Hepatocyte (in vitro differentiated cells): ENCODE measurements around the gene ARL15.

Experiments used
- EZH2 ChIP-seq: fragments of 200-600 bp; sonication (generic); IDR thresholded peaks from 2 replicates; pipeline ENCODE4 v1.6.1; 2016; ENCODE audit warnings: antibody characterized with exemption, mild to moderate bottlenecking, borderline replicate concordance
- TF ChIP-seq, protein P1 (sequence below): fragments of 200-600 bp; sonication (generic); IDR thresholded peaks from 2 replicates; pipeline ENCODE4 v1.5.1; 2016; ENCODE audit warnings: antibody characterized with exemption, mild to moderate bottlenecking; ENCODE audit not compliant: poor library complexity

DNA sequence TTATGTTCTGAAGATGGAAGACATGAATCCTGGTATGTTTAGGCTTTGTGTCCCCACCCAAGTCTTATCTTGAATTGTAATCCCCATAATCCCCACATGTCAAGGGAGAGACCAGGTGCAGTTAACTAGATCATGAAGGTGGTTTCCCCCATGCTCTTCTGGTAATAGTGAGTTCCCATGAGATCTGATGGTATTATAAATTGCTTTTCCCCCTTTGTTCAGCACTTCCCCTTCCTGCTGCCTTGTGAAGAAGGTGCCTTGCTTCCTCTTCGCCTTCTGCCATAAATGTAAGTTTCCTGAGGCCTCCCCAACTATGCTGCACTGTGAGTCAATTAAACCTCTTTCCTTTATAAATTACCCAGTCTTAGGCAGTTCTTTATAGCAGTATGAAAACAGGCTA is 229.0 kb downstream of the ARL15 start:
- TF ChIP-seq, protein P1, sequence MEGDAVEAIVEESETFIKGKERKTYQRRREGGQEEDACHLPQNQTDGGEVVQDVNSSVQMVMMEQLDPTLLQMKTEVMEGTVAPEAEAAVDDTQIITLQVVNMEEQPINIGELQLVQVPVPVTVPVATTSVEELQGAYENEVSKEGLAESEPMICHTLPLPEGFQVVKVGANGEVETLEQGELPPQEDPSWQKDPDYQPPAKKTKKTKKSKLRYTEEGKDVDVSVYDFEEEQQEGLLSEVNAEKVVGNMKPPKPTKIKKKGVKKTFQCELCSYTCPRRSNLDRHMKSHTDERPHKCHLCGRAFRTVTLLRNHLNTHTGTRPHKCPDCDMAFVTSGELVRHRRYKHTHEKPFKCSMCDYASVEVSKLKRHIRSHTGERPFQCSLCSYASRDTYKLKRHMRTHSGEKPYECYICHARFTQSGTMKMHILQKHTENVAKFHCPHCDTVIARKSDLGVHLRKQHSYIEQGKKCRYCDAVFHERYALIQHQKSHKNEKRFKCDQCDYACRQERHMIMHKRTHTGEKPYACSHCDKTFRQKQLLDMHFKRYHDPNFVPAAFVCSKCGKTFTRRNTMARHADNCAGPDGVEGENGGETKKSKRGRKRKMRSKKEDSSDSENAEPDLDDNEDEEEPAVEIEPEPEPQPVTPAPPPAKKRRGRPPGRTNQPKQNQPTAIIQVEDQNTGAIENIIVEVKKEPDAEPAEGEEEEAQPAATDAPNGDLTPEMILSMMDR: no peak
- TF ChIP-seq EZH2: no peak
